B cell (primary cell): ENCODE measurements around the gene PRKCA.

ENCODE experiments used
- CTCF ChIP-seq: fragments of 200-600 bp; IDR thresholded peaks from one replicate; pipeline ENCODE4 v1.8.0; 2022; ENCODE audit warnings: antibody characterized with exemption, mild to moderate bottlenecking
- EZH2 ChIP-seq: IDR thresholded peaks from 2 replicates; pipeline ENCODE4 v1.6.1; 2012; ENCODE audit warnings: borderline replicate concordance, low read depth, mild to moderate bottlenecking, moderate library complexity, low read length; ENCODE audit not compliant: insufficient read depth, poor library complexity, severe bottlenecking

DNA sequence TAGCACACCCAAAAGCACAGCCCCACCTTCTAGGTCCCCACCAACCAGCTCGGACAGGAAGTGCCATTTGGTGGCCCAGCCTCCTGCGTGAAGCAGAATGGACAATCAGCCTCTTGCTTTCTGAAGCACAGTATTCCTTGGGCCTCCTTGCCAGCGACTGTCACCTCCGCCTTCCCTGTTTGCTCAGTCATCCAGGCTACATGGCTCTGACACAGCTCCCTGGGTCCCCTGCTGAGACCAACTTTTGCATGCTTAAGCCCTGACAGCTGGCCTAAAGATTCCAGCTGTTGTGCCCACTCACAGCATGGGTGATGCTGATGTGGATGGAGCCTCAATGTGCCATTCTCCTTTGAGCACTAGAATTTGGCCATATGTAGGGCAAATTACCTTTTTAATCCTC is 528.0 kb downstream of the PRKCA start:
- TF ChIP-seq CTCF, result no peak
- no peak for TF ChIP-seq EZH2
